H9 (cell line): Measurements from ENCODE around the gene TTLL4. TPM values are rescaled to one million over a fixed set of nuclear protein-coding genes. Genes with fewer than 3 reads are reported as not detected.
A peak's percentile ranks its signal among the peaks of the same experiment; 100 is the strongest.

Experiments
- DNase-seq: peaks from one replicate; pipeline ENCODE4 v3.0.0-alpha.2; 2017
- H2AFZ ChIP-seq: one replicate; pipeline ENCODE4 v1.6.1; 2013; ENCODE audit warnings: mild to moderate bottlenecking, low read length, control low read depth, moderate library complexity
- H2AK5ac ChIP-seq: 2 replicates; pipeline ENCODE4 v1.6.1; 2013; ENCODE audit warnings: low read length, control low read depth, mixed read lengths; ENCODE audit not compliant: insufficient read length
- H2BK120ac ChIP-seq: one replicate; pipeline ENCODE4 v1.6.1; 2013; ENCODE audit warnings: low read depth, mild to moderate bottlenecking, low read length, control low read depth, inconsistent platforms; ENCODE audit not compliant: poor library complexity, severe bottlenecking
- H2BK12ac ChIP-seq: 2 replicates; pipeline ENCODE4 v1.6.1; 2013; ENCODE audit warnings: low read length, control low read depth, mixed read lengths, low read depth; ENCODE audit not compliant: insufficient read length
- H2BK15ac ChIP-seq: 2 replicates; pipeline ENCODE4 v1.6.1; 2013; ENCODE audit warnings: low read depth, low read length, control low read depth
- H2BK20ac ChIP-seq: one replicate; pipeline ENCODE4 v1.6.1; 2013; ENCODE audit warnings: low read depth, mild to moderate bottlenecking, low read length, control low read depth, inconsistent platforms; ENCODE audit not compliant: poor library complexity, severe bottlenecking
- H2BK5ac ChIP-seq: 2 replicates; pipeline ENCODE4 v1.6.1; 2013; ENCODE audit warnings: low read length, control low read depth, mixed read lengths; ENCODE audit not compliant: insufficient read length
- H3K14ac ChIP-seq: 2 replicates; pipeline ENCODE4 v1.6.1; 2013; ENCODE audit warnings: low read length, control low read depth; ENCODE audit not compliant: insufficient read depth
- H3K18ac ChIP-seq: 2 replicates; pipeline ENCODE4 v1.6.1; 2013; ENCODE audit warnings: low read depth, mild to moderate bottlenecking, mixed read lengths, low read length, control low read depth; ENCODE audit not compliant: insufficient read length
- H3K23ac ChIP-seq: 2 replicates; pipeline ENCODE4 v1.6.1; 2013; ENCODE audit warnings: low read length, control low read depth, mixed read lengths, low read depth; ENCODE audit not compliant: insufficient read length
- H3K23me2 ChIP-seq: 2 replicates; pipeline ENCODE4 v1.6.1; 2013; ENCODE audit warnings: low read depth, mild to moderate bottlenecking, mixed read lengths, low read length, control low read depth; ENCODE audit not compliant: insufficient read length, poor library complexity, severe bottlenecking
- H3K27ac ChIP-seq: 2 replicates; pipeline ENCODE4 v1.5.1; 2013; ENCODE audit warnings: low read length, control low read depth, mixed read lengths, low read depth; ENCODE audit not compliant: insufficient read length
- H3K27me3 ChIP-seq: 2 replicates; pipeline ENCODE4 v1.6.1; 2013; ENCODE audit warnings: low read length, control low read depth, inconsistent platforms; ENCODE audit not compliant: insufficient read depth
- H3K4ac ChIP-seq: 2 replicates; pipeline ENCODE4 v1.6.1; 2013; ENCODE audit warnings: low read depth, mild to moderate bottlenecking, control low read depth, inconsistent platforms, low read length, moderate library complexity
- H3K4me1 ChIP-seq: 2 replicates; pipeline ENCODE4 v1.6.1; 2013; ENCODE audit warnings: low read length, control low read depth, inconsistent platforms; ENCODE audit not compliant: insufficient read depth
- H3K4me2 ChIP-seq: 2 replicates; pipeline ENCODE4 v1.6.1; 2013; ENCODE audit warnings: low read length, control low read depth, mixed read lengths; ENCODE audit not compliant: insufficient read length, insufficient read depth
- H3K56ac ChIP-seq: 2 replicates; pipeline ENCODE4 v1.6.1; 2013; ENCODE audit warnings: low read depth, mild to moderate bottlenecking, mixed read lengths, low read length, control low read depth; ENCODE audit not compliant: insufficient read length
- H3K79me1 ChIP-seq: 2 replicates; pipeline ENCODE4 v1.6.1; 2013; ENCODE audit warnings: low read depth, mild to moderate bottlenecking, moderate library complexity, low read length, control low read depth, inconsistent platforms; ENCODE audit not compliant: insufficient read depth, poor library complexity, severe bottlenecking
- H3K79me2 ChIP-seq: 2 replicates; pipeline ENCODE4 v1.6.1; 2013; ENCODE audit warnings: low read length, control low read depth, inconsistent platforms; ENCODE audit not compliant: insufficient read depth
- H3K9ac ChIP-seq: 2 replicates; pipeline ENCODE4 v1.6.1; 2013; ENCODE audit warnings: low read length, control low read depth, mixed read lengths; ENCODE audit not compliant: insufficient read length; ENCODE audit errors: extremely low read depth
- H3K9me3 ChIP-seq: one replicate; pipeline ENCODE4 v1.6.1; 2013; ENCODE audit warnings: low read depth, low read length, inconsistent platforms; ENCODE audit not compliant: control insufficient read depth
- H3T11ph ChIP-seq: one replicate; pipeline ENCODE4 v1.6.1; 2013; ENCODE audit warnings: mild to moderate bottlenecking, low read length, control low read depth, inconsistent platforms
- H4K20me1 ChIP-seq: one replicate; pipeline ENCODE4 v1.6.1; 2013; ENCODE audit not compliant: control insufficient read depth, insufficient read length, insufficient read depth
- H4K5ac ChIP-seq: 2 replicates; pipeline ENCODE4 v1.6.1; 2013; ENCODE audit warnings: low read depth, mild to moderate bottlenecking, mixed read lengths, low read length, control low read depth; ENCODE audit not compliant: insufficient read length
- H4K8ac ChIP-seq: replicated peaks from 2 replicates; pipeline ENCODE4 v1.6.1; 2013; ENCODE audit warnings: low read length, control low read depth, mixed read lengths, low read depth; ENCODE audit not compliant: insufficient read length
- H4K91ac ChIP-seq: 2 replicates; pipeline ENCODE4 v1.6.1; 2013; ENCODE audit warnings: low read depth, mild to moderate bottlenecking, moderate library complexity, mixed read lengths, low read length, control low read depth; ENCODE audit not compliant: insufficient read length
- H3K27ac Mint-ChIP-seq, 3 experiments: 2 replicates in 2 of 3; 3 replicates in 1 of 3; pipeline ENCODE4 v1.8.0; 2020 to 2021; ENCODE audit warnings: mixed read lengths in 3 of 3, mild to moderate bottlenecking in 1 of 3, moderate library complexity in 1 of 3
- H3K27me3 Mint-ChIP-seq: 2 replicates; pipeline ENCODE4 v1.8.0; 2021; ENCODE audit warnings: low read depth, mild to moderate bottlenecking, moderate library complexity, mixed read lengths
- H3K36me3 Mint-ChIP-seq, 3 experiments: 2 replicates in 2 of 3; 3 replicates in 1 of 3; pipeline ENCODE4 v1.8.0; 2020 to 2021; ENCODE audit warnings: low read depth in 3 of 3, mixed read lengths in 3 of 3; ENCODE audit not compliant: insufficient read depth in 1 of 3
- H3K4me1 Mint-ChIP-seq, 2 experiments: 2 replicates each; pipeline ENCODE4 v1.8.0; 2020; ENCODE audit warnings: mixed read lengths in 2 of 2
- H3K4me3 Mint-ChIP-seq, 2 experiments: 2 replicates in 1 of 2; 3 replicates in 1 of 2; pipeline ENCODE4 v1.8.0; 2020 to 2021; ENCODE audit warnings: mild to moderate bottlenecking in 2 of 2, mixed read lengths in 2 of 2, moderate library complexity in 1 of 2
- H3K9me3 Mint-ChIP-seq, 2 experiments: 2 replicates in 1 of 2; 3 replicates in 1 of 2; pipeline ENCODE4 v1.8.0; 2020; ENCODE audit warnings: mild to moderate bottlenecking in 2 of 2, mixed read lengths in 2 of 2, moderate library complexity in 1 of 2
- WGBS: extraction: QIAGEN DNeasy Blood & Tissue Kit; methylation state at CpG from one replicate; pipeline ENCODE4 v1.1.7; 2013; ENCODE audit warnings: missing lambda C conversion rate, low lambda C conversion rate, mixed read lengths; ENCODE audit not compliant: insufficient read length; ENCODE audit errors: extremely low coverage; 5-methylcytosine and 5-hydroxymethylcytosine counted together
- total RNA-seq: library from RNA; stranded (reverse); gene quantifications from 2 replicates; pipeline ENCODE4 v1.2.1, GENCODE V29; 2021
- TF ChIP-seq, protein P1 (sequence below): fragments of 200-600 bp; sonication (generic); conservative IDR thresholded peaks from 3 replicates; pipeline ENCODE4 v1.8.0; 2021; ENCODE audit warnings: antibody characterized with exemption, mild to moderate bottlenecking

Gene TTLL4
- total RNA-seq, 1 experiment from 2014 or later = 96.4 TPM

DNA sequence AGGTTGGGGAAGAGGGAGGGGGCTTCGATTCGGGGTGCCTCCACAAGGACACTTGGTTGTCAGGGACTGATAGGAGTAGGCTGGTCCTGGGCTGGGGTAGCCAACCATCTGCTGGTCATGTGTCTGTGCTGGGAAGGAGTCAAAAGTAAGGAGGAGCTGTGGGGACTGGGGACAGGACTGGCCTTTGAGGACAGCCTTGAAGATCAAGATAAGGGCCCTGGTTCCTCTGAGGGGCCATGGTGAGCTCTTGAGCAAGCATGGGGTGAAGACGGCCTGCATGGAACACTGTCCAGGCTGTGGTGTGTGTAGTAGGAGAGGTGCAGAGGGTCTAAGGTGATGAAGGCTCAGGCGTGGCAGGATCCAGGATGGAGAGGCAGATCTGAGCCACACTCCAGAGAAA, 73.1 kb downstream of the TTLL4 start:
- Histone ChIP-seq H2AK5ac (no peak overlapping the region), H2BK20ac (no peak overlapping the region), H3T11ph (no peak overlapping the region), H3K23ac (no peak overlapping the region), H2BK15ac (no peak overlapping the region), H3K79me2 (no peaks in the 10 kb centered on the region), H3K18ac (no peak overlapping the region), H3K9ac (no peak overlapping the region), H4K8ac (no peak overlapping the region), H3K4me1 (no peaks in the 10 kb centered on the region), H3K9me3 (no peaks in the 10 kb centered on the region), H3K56ac (no peak overlapping the region), H2AFZ (no peak overlapping the region), H2BK120ac (no peak overlapping the region), H2BK5ac (no peak overlapping the region), H4K20me1 (no peaks in the 10 kb centered on the region), H3K27ac (no peak overlapping the region), H3K4me2 (no peak overlapping the region), H4K91ac (no peak overlapping the region), H3K79me1 (no peaks in the 10 kb centered on the region), H3K4ac (no peak overlapping the region), H4K5ac (no peak overlapping the region), H3K27me3 (peaks cover 4% of the 10 kb centered on the region; the same call in 1 of the 2 replicates), H3K14ac (no peak overlapping the region), H2BK12ac (no peak overlapping the region), H3K23me2 (peaks cover 14% of the 10 kb centered on the region)
- DNase-seq = no peak
- H3K27ac Mint-ChIP-seq = no peak overlapping the region
- no peaks in the 10 kb centered on the region for H3K9me3 Mint-ChIP-seq
- no CpG with 5 or more reads among the region's 4 CpGs for WGBS
- H3K4me3 Mint-ChIP-seq = peak overlapping the region in 1 of 2 experiments; percentile 4; a peak in 1 of 5 replicates
- TF ChIP-seq, protein P1, sequence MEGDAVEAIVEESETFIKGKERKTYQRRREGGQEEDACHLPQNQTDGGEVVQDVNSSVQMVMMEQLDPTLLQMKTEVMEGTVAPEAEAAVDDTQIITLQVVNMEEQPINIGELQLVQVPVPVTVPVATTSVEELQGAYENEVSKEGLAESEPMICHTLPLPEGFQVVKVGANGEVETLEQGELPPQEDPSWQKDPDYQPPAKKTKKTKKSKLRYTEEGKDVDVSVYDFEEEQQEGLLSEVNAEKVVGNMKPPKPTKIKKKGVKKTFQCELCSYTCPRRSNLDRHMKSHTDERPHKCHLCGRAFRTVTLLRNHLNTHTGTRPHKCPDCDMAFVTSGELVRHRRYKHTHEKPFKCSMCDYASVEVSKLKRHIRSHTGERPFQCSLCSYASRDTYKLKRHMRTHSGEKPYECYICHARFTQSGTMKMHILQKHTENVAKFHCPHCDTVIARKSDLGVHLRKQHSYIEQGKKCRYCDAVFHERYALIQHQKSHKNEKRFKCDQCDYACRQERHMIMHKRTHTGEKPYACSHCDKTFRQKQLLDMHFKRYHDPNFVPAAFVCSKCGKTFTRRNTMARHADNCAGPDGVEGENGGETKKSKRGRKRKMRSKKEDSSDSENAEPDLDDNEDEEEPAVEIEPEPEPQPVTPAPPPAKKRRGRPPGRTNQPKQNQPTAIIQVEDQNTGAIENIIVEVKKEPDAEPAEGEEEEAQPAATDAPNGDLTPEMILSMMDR = no peak
- H3K36me3 Mint-ChIP-seq = 0 out of 7 replicates have a peak, but pooled peaks cover 0 to 1% (median 0%) of the 10 kb centered on the region in 3 experiments
- peaks cover 11 to 20% of the 10 kb centered on the region in 2 experiments for H3K4me1 Mint-ChIP-seq
- H3K27me3 Mint-ChIP-seq = peaks cover 47% of the 10 kb centered on the region
